ENCODE measurements around the gene ATAT1. TPM values are rescaled to one million over a fixed set of nuclear protein-coding genes. Genes with fewer than 3 reads are reported as not detected.

ATAT1 gene
- total and polyA plus RNA-seq, 9 of the 15 experiments (the other 6 are each of a cell fraction or from before 2014, with no cell fraction given), result 0.65 to 5.8 (median 1.6) TPM

DNA sequence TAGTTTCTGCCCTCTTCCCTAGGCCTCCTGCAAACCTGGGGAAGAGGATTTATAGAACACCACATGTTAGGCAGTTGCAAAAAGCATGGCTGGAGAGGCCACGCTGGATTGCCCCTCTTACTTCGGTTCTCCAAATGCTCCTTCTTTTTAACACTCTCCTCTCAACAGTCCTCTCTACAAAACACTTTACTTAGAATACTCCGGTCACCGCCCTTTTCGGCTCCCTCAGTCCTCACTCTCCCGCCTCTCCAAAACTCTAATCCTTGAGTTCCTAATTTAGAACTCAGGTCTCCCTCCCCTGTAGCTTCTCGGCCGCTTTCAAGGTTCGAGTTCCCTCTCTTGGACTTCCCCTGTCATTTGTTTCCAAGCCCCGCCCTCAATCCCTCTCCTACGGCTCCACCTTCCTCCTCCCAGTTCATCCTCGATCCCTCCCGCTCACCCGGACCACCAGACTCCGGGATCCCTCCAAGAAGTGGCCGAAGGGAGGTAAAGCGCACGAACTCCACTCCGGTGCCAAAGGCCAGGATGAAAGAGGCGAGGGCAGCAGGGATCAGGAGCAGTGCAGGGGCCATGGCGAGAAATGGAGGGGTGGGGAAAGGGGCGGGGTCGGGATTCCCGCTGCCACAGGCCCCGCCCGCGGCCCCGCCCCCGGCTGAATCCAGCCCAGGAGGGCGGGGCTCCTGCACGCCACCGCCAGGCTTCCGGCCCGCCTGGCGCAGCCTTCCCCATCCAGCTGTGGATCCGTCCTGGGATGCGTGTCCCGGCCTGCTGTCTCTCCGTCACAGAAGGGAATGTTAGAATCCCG, 63.9 kb downstream of the ATAT1 start, which contains the start of gene NRM (continued):
- peak; percentile 56 for TF ChIP-seq SAP30 (IDR thresholded peaks at IDR 0.05; ENCODE audit: borderline replicate concordance, insufficient read depth, low read depth, low read length, poor library complexity, severe bottlenecking)
- TF ChIP-seq CREBBP (IDR thresholded peaks at IDR 0.05; ENCODE audit: low read depth, low read length), result no peak
- TF ChIP-seq GTF2F1 (IDR thresholded peaks at IDR 0.05; ENCODE audit: low read depth, low read length), result no peak
- no peak for TF ChIP-seq BCOR (IDR thresholded peaks at IDR 0.05)
- TF ChIP-seq, protein P1, sequence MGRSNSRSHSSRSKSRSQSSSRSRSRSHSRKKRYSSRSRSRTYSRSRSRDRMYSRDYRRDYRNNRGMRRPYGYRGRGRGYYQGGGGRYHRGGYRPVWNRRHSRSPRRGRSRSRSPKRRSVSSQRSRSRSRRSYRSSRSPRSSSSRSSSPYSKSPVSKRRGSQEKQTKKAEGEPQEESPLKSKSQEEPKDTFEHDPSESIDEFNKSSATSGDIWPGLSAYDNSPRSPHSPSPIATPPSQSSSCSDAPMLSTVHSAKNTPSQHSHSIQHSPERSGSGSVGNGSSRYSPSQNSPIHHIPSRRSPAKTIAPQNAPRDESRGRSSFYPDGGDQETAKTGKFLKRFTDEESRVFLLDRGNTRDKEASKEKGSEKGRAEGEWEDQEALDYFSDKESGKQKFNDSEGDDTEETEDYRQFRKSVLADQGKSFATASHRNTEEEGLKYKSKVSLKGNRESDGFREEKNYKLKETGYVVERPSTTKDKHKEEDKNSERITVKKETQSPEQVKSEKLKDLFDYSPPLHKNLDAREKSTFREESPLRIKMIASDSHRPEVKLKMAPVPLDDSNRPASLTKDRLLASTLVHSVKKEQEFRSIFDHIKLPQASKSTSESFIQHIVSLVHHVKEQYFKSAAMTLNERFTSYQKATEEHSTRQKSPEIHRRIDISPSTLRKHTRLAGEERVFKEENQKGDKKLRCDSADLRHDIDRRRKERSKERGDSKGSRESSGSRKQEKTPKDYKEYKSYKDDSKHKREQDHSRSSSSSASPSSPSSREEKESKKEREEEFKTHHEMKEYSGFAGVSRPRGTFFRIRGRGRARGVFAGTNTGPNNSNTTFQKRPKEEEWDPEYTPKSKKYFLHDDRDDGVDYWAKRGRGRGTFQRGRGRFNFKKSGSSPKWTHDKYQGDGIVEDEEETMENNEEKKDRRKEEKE (IDR thresholded peaks at IDR 0.05; ENCODE audit: borderline replicate concordance in 1 of 2, control insufficient read depth in 1 of 2, low read depth in 2 of 2, low read length in 1 of 2), result no peak
- no peak for TF ChIP-seq DPF2 (IDR thresholded peaks at IDR 0.05)
- TF ChIP-seq, protein P2, sequence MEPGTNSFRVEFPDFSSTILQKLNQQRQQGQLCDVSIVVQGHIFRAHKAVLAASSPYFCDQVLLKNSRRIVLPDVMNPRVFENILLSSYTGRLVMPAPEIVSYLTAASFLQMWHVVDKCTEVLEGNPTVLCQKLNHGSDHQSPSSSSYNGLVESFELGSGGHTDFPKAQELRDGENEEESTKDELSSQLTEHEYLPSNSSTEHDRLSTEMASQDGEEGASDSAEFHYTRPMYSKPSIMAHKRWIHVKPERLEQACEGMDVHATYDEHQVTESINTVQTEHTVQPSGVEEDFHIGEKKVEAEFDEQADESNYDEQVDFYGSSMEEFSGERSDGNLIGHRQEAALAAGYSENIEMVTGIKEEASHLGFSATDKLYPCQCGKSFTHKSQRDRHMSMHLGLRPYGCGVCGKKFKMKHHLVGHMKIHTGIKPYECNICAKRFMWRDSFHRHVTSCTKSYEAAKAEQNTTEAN (CRISPR knock-in tag; IDR thresholded peaks at IDR 0.05), result no peak
- TF ChIP-seq, protein P3, sequence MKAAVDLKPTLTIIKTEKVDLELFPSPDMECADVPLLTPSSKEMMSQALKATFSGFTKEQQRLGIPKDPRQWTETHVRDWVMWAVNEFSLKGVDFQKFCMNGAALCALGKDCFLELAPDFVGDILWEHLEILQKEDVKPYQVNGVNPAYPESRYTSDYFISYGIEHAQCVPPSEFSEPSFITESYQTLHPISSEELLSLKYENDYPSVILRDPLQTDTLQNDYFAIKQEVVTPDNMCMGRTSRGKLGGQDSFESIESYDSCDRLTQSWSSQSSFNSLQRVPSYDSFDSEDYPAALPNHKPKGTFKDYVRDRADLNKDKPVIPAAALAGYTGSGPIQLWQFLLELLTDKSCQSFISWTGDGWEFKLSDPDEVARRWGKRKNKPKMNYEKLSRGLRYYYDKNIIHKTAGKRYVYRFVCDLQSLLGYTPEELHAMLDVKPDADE (conservative IDR thresholded peaks at IDR 0.05; ENCODE audit: control insufficient read depth, low read depth, low read length), result 0 out of 2 replicates have a peak, but pooled peaks have one; percentile 61
- TF ChIP-seq RBM34 (IDR thresholded peaks at IDR 0.05; ENCODE audit: borderline replicate concordance, insufficient read depth, low read length), result no peak
- no peak for TF ChIP-seq NFE2 (IDR thresholded peaks at IDR 0.05; ENCODE audit: low read depth)
- no peak for TF ChIP-seq CBX3 (IDR thresholded peaks at IDR 0.05; ENCODE audit: borderline replicate concordance in 1 of 2, low read length in 2 of 2)
- no peak for TF ChIP-seq KDM2B (CRISPR knock-in tag; IDR thresholded peaks at IDR 0.05)
- no peak for TF ChIP-seq ZNF766 (CRISPR knock-in tag; conservative IDR thresholded peaks at IDR 0.05)
- TF ChIP-seq CTCFL (IDR thresholded peaks at IDR 0.05; ENCODE audit: borderline replicate concordance, insufficient read depth, low read depth, low read length, poor library complexity, severe bottlenecking), result peak; percentile 40
- no peak for TF ChIP-seq TCF3 (CRISPR knock-in tag; IDR thresholded peaks at IDR 0.05)
- peak; percentile 54 for TF ChIP-seq L3MBTL2 (IDR thresholded peaks at IDR 0.05)
- TF ChIP-seq NUFIP1 (IDR thresholded peaks at IDR 0.05; ENCODE audit: partially characterized antibody), result no peak
- TF ChIP-seq GABPA (tag; conservative IDR thresholded peaks at IDR 0.05; ENCODE audit: low read depth), result peak; percentile 82
- no peak for TF ChIP-seq LEF1 (IDR thresholded peaks at IDR 0.05)
- no peak for TF ChIP-seq THRAP3 (IDR thresholded peaks at IDR 0.05; ENCODE audit: borderline replicate concordance)

Measured in K562 (cell line).